GM10266 (cell line): ENCODE data around the gene FAM83G.
"Not testable (repeated sequence)": the region's sequence is repeated elsewhere in the genome, so short reads cannot be mapped to it uniquely, and the experiment has no call there.

ENCODE experiments used
- DNase-seq: peaks from one replicate; pipeline ENCODE4 v3.0.0; 2012; ENCODE audit errors: extremely low spot score
- CTCF ChIP-seq: IDR thresholded peaks from 2 replicates; pipeline ENCODE4 v1.5.1; 2012; ENCODE audit warnings: mild to moderate bottlenecking, low read depth; ENCODE audit not compliant: control insufficient read depth, insufficient read depth; ENCODE audit errors: missing control alignments

FAM83G gene

GRCh38 chr17:18932360-18933055 lies 72.1 kb downstream of the FAM83G start:
- no peak for TF ChIP-seq CTCF
- DNase-seq, result no peak

GRCh38 chr17:18928628-18929125 lies 75.9 kb downstream of the FAM83G start:
- DNase-seq, result no peak
- peak; percentile 21 for TF ChIP-seq CTCF

- no peak for TF ChIP-seq CTCF
- DNase-seq, result no peak
Observed at GRCh38 chr17:18925187-18925586, 79.4 kb downstream of the FAM83G start.

- not testable (repeated sequence) for DNase-seq
Observed at GRCh38 chr17:18922596-18922995, 82.0 kb downstream of the FAM83G start.

- peak; percentile 54 for DNase-seq
- TF ChIP-seq CTCF, result no peak
Observed at GRCh38 chr17:18921912-18922451, 82.6 kb downstream of the FAM83G start.

GRCh38 chr17:18921485-18921884 lies 83.1 kb downstream of the FAM83G start:
- no peak for DNase-seq
- TF ChIP-seq CTCF, result no peak

GRCh38 chr17:18920911-18921441 lies 83.6 kb downstream of the FAM83G start:
- DNase-seq, result no peak

More at GRCh38 chr17:18920911-18921441, 83.6 kb downstream of the FAM83G start:
- TF ChIP-seq CTCF, result no peak
